Heart left ventricle (tissue), 16 donors: ENCODE measurements around the gene GLB1L2. TPM values are rescaled to one million over a fixed set of nuclear protein-coding genes. Genes with fewer than 3 reads are reported as not detected.

ENCODE experiments used
- ATAC-seq, 4 donors: fragments of 200-7000 bp; cut with Tn5 transposase; one replicate each; pipeline ENCODE4 v1.9.1; 2020 to 2022; ENCODE audit warnings: moderate library complexity in 4 of 4, mild to moderate bottlenecking in 3 of 4, moderate number of reproducible peaks in 1 of 4
- DNase-seq, 5 donors: peaks; one replicate each; pipeline ENCODE4 v3.0.0-alpha.2; 2020
- H3K27ac ChIP-seq, 12 donors: fragments of 200-600 bp; sonication (generic) in 4 of 12; one replicate each; pipeline versions ENCODE4 v1.5.0 to v1.8.0; 2016 to 2022; ENCODE audit warnings: mild to moderate bottlenecking in 2 of 12
- H3K27me3 ChIP-seq, 9 donors: fragments of 200-600 bp; sonication (generic) in 2 of 9; one replicate each; pipeline versions ENCODE4 v1.5.1 to v1.8.0; 2016 to 2022; ENCODE audit warnings: mild to moderate bottlenecking in 3 of 9
- H3K36me3 ChIP-seq, 9 donors: fragments of 200-600 bp; sonication (generic) in 2 of 9; one replicate each; pipeline versions ENCODE4 v1.5.0 to v1.8.0; 2018 to 2022; ENCODE audit warnings: mild to moderate bottlenecking in 2 of 9
- H3K4me1 ChIP-seq, 12 donors: fragments of 200-600 bp; sonication (generic) in 4 of 12; one replicate each; pipeline versions ENCODE4 v1.5.0 to v1.8.0; 2016 to 2022; ENCODE audit warnings: mild to moderate bottlenecking in 3 of 12
- H3K4me3 ChIP-seq, 12 donors: fragments of 200-600 bp; sonication (generic) in 4 of 12; one replicate each; pipeline versions ENCODE4 v1.5.0 to v1.8.0; 2017 to 2022; ENCODE audit warnings: mild to moderate bottlenecking in 9 of 12, moderate library complexity in 4 of 12
- H3K9me3 ChIP-seq, 12 donors: fragments of 200-600 bp; sonication (generic) in 4 of 12; one replicate each; pipeline versions ENCODE4 v1.5.0 to v1.8.0; 2016 to 2022; ENCODE audit warnings: mild to moderate bottlenecking in 1 of 12
- POLR2A ChIP-seq, 2 donors: fragments of 450-650 bp; IDR thresholded peaks; one replicate each; pipeline ENCODE4 v1.6.1; 2017; ENCODE audit warnings: antibody characterized with exemption in 2 of 2, mild to moderate bottlenecking in 2 of 2, moderate library complexity in 2 of 2
- WGBS, 4 donors: extraction: QIAGEN DNeasy Blood & Tissue Kit in 2 of 4; methylation state at CpG; one replicate each; pipeline versions ENCODE4 v1.1.5 to v1.1.7; 2013 to 2018; 5-methylcytosine and 5-hydroxymethylcytosine counted together
- intact Hi-C, 10 donors: fragments of 100-400 bp; cut with DNase I; formaldehyde crosslinking; loops; one replicate each; pipeline versions ENCODE4 v1.11.1 to v1.14.2; 2022
- polyA plus RNA-seq, 2 donors: library from polyadenylated mRNA; stranded (reverse); fragments of 200-250 nt; gene quantifications; one replicate each; pipeline ENCODE4 v1.2.3, GENCODE V29; 2013
- total RNA-seq, 9 donors: library from RNA; depleted of rRNA in 2 of 9; stranded (reverse); fragments of >200 nt in 2 of 9; fragmentation: NEBNext Ultra II Directional in 3 of 9; extraction: Animal tissue kit (Norgen Biotek cat#: 25700) in 3 of 9; gene quantifications; one replicate each; pipeline versions ENCODE4 v1.1.0 to v1.2.4, GENCODE V29; 2016 to 2023
- TF ChIP-seq, protein P1 (sequence below), 12 donors: fragments of 200-600 bp; sonication (generic) in 4 of 12; IDR thresholded peaks; one replicate each; pipeline versions ENCODE4 v1.5.0 to v1.8.0; 2018 to 2022; ENCODE audit warnings: antibody characterized with exemption in 12 of 12, mild to moderate bottlenecking in 5 of 12
- donor health status: ischemic (EF 13 %, LVEDD 7.1; RV severe dilation, severe dysfunction).
- donor health status: healthy with polysubstance abuse.
- donor health status: DM: no; HTN: yes; CAD: no.
- donor health status: DM: no; HTN: no; CAD: no.
- donor health status: ischemic (EF 25% LVEDD 6.9; RV normal size, moderate dysfunction).
- donor health status: ischemic (EF 25% LVEDD 5.7; RV mildly dilated, moderate dysfunction).
- donor health status: healthy.
- donor health status: DM: yes; HTN: yes; CAD: no.
- donor health status: ischemic (EF 35%, LVEDD 5.7; RV mildly dilated, moderate dysfunction).
- donor health status: nonischemic (EF 11% LVEDD 7.7; RV severe dilation, severe dysfunction).
- donor health status: DM: yes; HTN: yes; CAD: no.
- donor health status: PGD.
- donor health status: ischemic (EF 29% LVEDD 5.4; RV normal size, mild dysfunction).
- donor health status: nonischemic (EF 23%, LVEDD 6.1; RV moderate dilation, normal function).

The GLB1L2 gene
- total and polyA plus RNA-seq, 11 donors, result 0.15 to 1.3 (median 0.37) TPM; not detected in 2

DNA sequence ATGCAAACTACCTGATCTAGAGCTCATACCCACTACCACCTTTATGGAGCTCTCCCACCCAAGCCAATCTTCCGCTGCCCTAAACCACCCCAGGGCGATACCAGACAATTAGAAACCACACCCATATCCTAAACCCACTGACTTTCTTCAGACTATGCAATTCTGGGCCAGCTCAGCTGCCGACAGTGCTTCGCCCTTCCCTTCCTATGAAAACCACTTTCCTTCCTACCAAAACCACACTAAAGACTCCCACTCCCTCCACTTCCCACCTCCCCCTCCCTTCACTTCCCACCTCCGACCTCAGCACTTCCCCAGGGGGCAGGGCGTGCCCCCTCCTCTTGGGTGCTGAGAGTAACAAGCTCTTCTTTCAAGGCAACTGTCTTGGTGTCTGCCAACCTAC, 55.2 kb downstream of the GLB1L2 start:
- Histone ChIP-seq H3K36me3 (no peaks in the 10 kb centered on the region), H3K27me3 (peaks cover 0 to 28% (median 4%) of the 10 kb centered on the region in 9 donors), H3K4me3 (no peak overlapping the region), H3K4me1 (no peaks in the 10 kb centered on the region), H3K9me3 (no peaks in the 10 kb centered on the region), H3K27ac (no peak overlapping the region)
- DNase-seq (no peak), ATAC-seq (no peak)
- TF ChIP-seq POLR2A (IDR thresholded peaks at IDR 0.05), result no peak
- TF ChIP-seq, protein P1, sequence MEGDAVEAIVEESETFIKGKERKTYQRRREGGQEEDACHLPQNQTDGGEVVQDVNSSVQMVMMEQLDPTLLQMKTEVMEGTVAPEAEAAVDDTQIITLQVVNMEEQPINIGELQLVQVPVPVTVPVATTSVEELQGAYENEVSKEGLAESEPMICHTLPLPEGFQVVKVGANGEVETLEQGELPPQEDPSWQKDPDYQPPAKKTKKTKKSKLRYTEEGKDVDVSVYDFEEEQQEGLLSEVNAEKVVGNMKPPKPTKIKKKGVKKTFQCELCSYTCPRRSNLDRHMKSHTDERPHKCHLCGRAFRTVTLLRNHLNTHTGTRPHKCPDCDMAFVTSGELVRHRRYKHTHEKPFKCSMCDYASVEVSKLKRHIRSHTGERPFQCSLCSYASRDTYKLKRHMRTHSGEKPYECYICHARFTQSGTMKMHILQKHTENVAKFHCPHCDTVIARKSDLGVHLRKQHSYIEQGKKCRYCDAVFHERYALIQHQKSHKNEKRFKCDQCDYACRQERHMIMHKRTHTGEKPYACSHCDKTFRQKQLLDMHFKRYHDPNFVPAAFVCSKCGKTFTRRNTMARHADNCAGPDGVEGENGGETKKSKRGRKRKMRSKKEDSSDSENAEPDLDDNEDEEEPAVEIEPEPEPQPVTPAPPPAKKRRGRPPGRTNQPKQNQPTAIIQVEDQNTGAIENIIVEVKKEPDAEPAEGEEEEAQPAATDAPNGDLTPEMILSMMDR (IDR thresholded peaks at IDR 0.05), result no peak
- WGBS, 4 donors, result 52 to 66% (median 58%) methylated on average over 6 of the region's 6 CpGs
- intact Hi-C loops, result loop anchor here in 1 of 10 donors (10.0 kb wide), 1 partner anchor 62 kb away; no protein-coding TSS in a partner anchor

DNA sequence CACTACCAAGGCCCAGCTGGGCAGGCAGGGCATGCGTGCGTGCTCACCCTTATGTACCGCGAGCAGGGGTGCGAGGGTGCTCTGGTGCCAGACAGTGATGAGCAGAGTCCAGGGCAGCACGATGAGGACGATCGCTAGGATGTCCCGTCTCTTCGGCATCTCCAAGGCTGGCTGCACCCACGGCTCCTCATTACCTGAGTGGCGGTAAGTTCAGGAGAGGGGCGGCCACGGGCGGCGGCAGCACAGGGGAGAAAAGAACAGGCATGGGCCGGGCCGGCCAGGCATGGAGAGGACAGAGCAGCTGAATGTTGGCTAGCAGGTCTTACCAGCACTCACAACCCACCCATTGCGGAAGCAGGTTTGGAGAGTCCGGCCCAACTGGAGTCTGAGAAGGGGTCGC, 55.7 kb downstream of the GLB1L2 start:
- ATAC-seq (no peak), DNase-seq (no peak)
- WGBS, 4 donors, result 91 to 92% (median 91%) methylated on average over 11 to 21 of the region's 21 CpGs
- Histone ChIP-seq H3K27ac (no peak overlapping the region), H3K36me3 (no peaks in the 10 kb centered on the region), H3K4me1 (no peaks in the 10 kb centered on the region), H3K9me3 (no peaks in the 10 kb centered on the region), H3K4me3 (no peak overlapping the region), H3K27me3 (peaks cover 0 to 28% (median 4%) of the 10 kb centered on the region in 9 donors)
- intact Hi-C loops, result loop anchor here in 1 of 10 donors (10.0 kb wide), 1 partner anchor 63 kb away; no protein-coding TSS in a partner anchor
- TF ChIP-seq, protein P1 (IDR thresholded peaks at IDR 0.05), result no peak
- TF ChIP-seq POLR2A (IDR thresholded peaks at IDR 0.05), result no peak

- Histone ChIP-seq H3K4me1 (no peaks in the 10 kb centered on the region), H3K27ac (no peak overlapping the region), H3K27me3 (peaks cover 0 to 28% (median 4%) of the 10 kb centered on the region in 9 donors), H3K36me3 (no peaks in the 10 kb centered on the region), H3K4me3 (no peak overlapping the region), H3K9me3 (no peaks in the 10 kb centered on the region)
- DNase-seq, result no peak
- no peak for ATAC-seq
- TF ChIP-seq POLR2A (IDR thresholded peaks at IDR 0.05), result no peak
- TF ChIP-seq, protein P1 (IDR thresholded peaks at IDR 0.05), result no peak
- WGBS, 4 donors, result 76 to 85% (median 84%) methylated on average over 4 of the region's 4 CpGs
- intact Hi-C loops, result loop anchor here in 1 of 10 donors (10.0 kb wide), 1 partner anchor 64 kb away; no protein-coding TSS in a partner anchor
Observed at GRCh38 chr11:134388590-134388989, 56.8 kb downstream of the GLB1L2 start.

DNA sequence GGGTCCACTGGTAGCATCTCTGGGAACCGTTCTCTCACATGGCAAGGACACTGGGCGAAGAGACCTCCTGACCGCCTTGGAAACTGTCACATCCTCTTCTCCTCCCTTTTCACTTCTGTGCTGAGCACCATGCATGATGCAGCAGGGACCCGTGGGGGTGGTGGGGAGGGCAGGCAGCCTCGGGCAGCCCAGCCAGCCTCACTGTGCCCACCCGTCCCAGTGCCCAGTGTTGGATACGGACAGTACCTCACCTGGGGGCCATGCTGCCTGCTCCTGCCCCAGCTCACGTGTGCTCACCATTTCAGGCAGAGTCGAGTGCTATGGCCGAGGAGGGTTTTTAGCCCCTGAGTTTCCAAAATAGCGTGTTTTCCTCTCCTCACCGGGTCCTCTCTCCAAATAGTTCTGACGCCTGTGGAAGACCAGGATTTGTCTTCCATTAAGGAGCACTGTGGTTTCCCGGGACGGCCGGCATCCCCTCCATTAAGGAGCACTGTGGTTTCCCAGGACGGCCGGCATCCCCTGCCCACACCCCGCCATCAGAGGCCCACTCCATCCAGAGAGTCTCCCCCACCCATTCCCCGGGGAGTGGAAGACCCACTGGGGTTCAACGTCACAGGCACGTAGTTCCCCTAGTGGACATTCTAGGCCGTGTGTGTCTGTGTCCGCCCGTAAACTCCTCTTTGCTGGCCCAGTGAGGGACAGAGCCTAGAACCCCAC, 57.8 kb downstream of the GLB1L2 start:
- no peak for ATAC-seq
- no peak for DNase-seq
- Histone ChIP-seq H3K27ac (no peak overlapping the region), H3K9me3 (no peaks in the 10 kb centered on the region), H3K4me1 (no peaks in the 10 kb centered on the region), H3K4me3 (no peak overlapping the region), H3K36me3 (no peaks in the 10 kb centered on the region), H3K27me3 (peaks cover 0 to 34% (median 4%) of the 10 kb centered on the region in 9 donors)
- TF ChIP-seq, protein P1 (IDR thresholded peaks at IDR 0.05), result no peak
- TF ChIP-seq POLR2A (IDR thresholded peaks at IDR 0.05), result no peak
- intact Hi-C loops, result loop anchor here in 1 of 10 donors (10.0 kb wide), 1 partner anchor 65 kb away; no protein-coding TSS in a partner anchor
- WGBS, 4 donors, result 82 to 90% (median 84%) methylated on average over 25 of the region's 25 CpGs
